Anterior cingulate cortex (tissue), 58 donors: ENCODE data around the gene TRIM60.
"Not testable (repeated sequence)": the region's sequence is repeated elsewhere in the genome, so short reads cannot be mapped to it uniquely, and the experiment has no call there.

Experiments
- DNase-seq, 58 donors: peaks; one replicate each; lab custom pipeline; 2025; lab: John Stamatoyannopoulos, UW

The TRIM60 gene

DNA sequence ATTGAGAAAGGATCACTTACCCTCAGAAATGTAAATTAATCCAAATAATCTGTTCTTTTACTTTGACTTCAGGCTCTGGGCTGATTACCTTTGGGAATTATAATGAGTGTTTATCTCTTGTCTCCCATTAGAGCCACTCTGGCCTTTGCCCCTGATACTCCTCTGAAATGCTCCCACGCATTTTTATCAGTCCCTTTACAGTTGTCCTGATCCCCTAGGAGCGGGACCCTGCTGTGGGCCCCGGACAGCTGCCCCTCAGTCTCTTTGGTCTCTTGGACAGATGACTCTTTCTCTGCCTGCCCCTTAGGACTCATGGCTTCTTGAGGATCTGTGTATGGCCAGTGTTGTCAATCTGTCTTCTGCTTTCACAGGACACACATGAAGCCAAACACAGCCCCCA, 20.8 kb downstream of the TRIM60 start:
- no peak for DNase-seq

DNA sequence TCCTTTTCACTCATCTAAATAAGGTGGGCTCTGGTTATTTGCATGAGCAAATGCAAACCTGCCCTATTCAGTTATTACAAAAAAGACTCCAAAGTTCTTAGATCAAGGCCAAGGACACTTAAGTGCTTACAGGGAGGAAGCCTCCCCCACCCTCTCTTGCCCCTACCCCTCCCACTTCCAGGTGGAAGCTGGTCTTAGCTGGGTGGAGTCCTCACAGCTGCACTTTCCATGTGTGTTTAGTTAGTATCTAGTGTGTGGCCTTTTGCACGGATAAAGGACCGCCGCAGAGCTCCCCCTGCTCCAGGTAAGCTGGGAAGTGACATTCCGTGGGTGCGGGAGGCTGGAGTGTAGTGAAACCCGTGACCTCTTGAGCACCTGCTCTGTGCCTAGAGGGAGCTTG, 21.8 kb downstream of the TRIM60 start, which contains the start of gene TRIM75:
Gene TRIM75 (plus strand): TSS at position 222 of the 400 bp plus-strand sequence. CDS start 5,282 bp downstream, outside the sequence.
- DNase-seq = no peak

GRCh38 chr4:165055601-165056000, 23.8 kb downstream of the TRIM60 start:
- no peak for DNase-seq

- no peak for DNase-seq
Observed at GRCh38 chr4:165058666-165059065, 26.9 kb downstream of the TRIM60 start.

- DNase-seq = no peak
Observed at GRCh38 chr4:165059386-165059785, 27.6 kb downstream of the TRIM60 start.

GRCh38 chr4:165060938-165061337, 29.1 kb downstream of the TRIM60 start:
- DNase-seq = no peak

- no peak for DNase-seq
Observed at GRCh38 chr4:165070560-165070959, 38.8 kb downstream of the TRIM60 start.

DNA sequence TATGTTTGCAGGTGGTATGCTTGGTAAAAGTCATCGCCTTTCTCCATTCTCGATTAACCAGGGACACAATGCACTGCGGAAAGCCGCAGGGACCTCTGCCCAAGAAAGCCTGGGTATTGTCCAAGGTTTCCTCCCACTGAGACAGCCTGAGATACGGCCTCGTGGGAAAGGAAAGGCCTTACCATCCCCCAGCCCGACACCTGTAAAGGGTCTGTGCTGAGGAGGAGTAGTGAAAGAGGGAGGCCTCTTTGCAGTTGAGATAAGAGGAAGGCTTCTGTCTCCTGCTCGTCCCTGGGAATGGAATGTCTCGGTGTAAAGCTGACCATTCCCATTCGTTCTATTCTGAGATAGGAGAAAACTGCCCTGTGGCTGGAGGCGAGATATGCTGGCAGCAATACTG, 41.5 kb downstream of the TRIM60 start:
- DNase-seq = not testable (repeated sequence)

DNA sequence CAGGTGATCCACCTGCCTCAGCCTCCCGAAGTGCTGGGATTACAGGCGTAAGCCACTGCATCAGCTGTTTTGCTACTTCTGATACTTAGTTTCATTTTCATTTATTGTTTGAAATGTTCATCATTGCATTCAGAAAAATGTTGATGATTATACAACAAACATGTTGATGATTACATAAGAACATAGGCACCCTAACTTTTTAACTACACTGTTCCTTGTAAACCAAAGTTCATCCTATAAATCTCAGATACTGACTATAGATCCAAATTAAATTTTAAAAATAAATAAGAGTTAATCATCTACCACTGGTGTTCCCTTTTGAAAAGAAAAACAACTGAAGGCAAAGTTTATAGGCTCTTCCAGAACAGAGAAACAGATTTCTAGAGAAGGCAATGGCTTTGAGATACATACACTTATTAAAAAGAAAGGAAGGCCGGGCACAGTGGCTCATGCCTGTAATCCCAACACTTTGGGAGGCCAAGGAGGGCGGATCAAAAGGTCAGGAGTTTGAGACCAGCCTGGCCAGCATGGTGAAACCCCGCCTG, 45.3 kb downstream of the TRIM60 start:
- DNase-seq = no peak

DNA sequence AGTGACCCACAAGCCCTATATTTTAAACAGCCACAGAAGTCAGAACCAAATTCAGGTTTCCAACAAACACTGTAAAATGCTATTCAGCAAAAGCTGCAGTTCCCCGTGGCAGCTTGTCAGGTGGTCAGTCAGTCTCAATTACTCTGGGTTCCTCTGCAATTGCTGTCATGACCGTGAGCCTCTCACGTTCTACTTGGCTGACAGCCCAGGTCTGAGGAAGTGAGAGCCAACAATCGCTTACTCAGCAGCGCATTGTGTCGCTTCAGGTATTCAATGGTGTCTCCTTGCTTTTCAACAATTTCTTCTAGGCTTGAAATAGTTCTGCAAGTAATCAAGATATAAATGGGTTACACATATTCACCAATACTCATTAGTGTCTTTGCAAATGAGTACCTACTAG, 47.7 kb downstream of the TRIM60 start:
- peak in 7 of 58 donors; percentile 3 to 23 (median 7) for DNase-seq

- DNase-seq = not testable (repeated sequence)
Observed at GRCh38 chr4:165084787-165085186, 53.0 kb downstream of the TRIM60 start.

DNA sequence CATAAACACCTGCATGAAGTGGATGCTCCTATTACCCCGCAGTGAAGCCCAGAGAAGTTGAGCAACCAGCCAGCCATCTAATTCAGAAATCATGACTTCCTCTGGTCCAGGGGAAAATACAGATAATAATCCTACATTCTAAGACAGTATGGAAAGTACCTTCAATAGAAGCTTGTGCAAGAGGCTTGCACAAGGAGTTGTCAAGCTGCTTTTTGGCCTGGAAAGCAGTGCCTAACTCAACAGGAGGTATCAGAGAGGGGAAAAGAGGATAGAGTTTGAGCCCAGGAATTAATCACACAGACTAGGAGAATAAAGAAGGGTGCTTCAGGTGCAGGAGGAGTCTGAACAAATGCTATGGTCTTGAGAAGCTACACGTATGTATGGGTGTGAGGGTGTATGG, 54.1 kb downstream of the TRIM60 start:
- no peak for DNase-seq

DNA sequence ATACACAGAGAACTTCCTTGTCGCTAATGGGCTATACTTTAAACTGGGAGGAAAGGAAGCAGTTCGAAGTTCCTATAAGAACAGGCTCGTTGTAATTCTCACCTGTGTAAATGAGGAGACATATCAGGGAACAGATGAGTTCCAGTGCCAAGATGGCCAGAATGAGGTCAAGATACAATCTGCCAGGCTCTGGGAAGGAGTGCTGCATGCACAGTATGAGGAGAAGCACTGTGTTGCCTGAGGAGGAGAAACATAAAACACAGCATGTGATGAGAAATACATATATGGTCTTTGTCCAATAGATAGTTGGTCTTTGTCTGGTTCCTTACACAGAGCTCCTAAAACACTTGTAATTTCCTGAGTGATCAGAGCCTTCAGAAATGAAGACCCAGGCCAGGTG, 56.6 kb downstream of the TRIM60 start:
- DNase-seq = no peak
